ENCODE data around the gene NELFE.

Gene NELFE

GRCh38 chr6:31958412-31958740 lies 395 bp downstream of the NELFE start:
- no peak for TF ChIP-seq CTCF (IDR thresholded peaks at IDR 0.05; ENCODE audit: extremely low read depth, insufficient read depth, missing control alignments)
- in situ Hi-C loops (cut with MboI; ENCODE audit: low pct_unique_long_range_greater_than_20kb, low sequenced_read_pairs, unreplicated experiment) = no loop called here
- peak; percentile 36 for DNase-seq (ENCODE audit: low spot score)

GRCh38 chr6:31956796-31957195 lies 2.0 kb downstream of the NELFE start:
- no peak for DNase-seq (ENCODE audit: low spot score)
- in situ Hi-C loops (cut with MboI; ENCODE audit: low pct_unique_long_range_greater_than_20kb, low sequenced_read_pairs, unreplicated experiment) = no loop called here
- no peak for TF ChIP-seq CTCF (IDR thresholded peaks at IDR 0.05; ENCODE audit: extremely low read depth, insufficient read depth, missing control alignments)

GRCh38 chr6:31954511-31954910 lies 4.3 kb downstream of the NELFE start:
- no peak for TF ChIP-seq CTCF (IDR thresholded peaks at IDR 0.05; ENCODE audit: extremely low read depth, insufficient read depth, missing control alignments)
- no peak for DNase-seq (ENCODE audit: low spot score)
- in situ Hi-C loops (cut with MboI; ENCODE audit: low pct_unique_long_range_greater_than_20kb, low sequenced_read_pairs, unreplicated experiment) = no loop called here

GRCh38 chr6:31952890-31953289 lies 5.9 kb downstream of the NELFE start:
- no peak for TF ChIP-seq CTCF (IDR thresholded peaks at IDR 0.05; ENCODE audit: extremely low read depth, insufficient read depth, missing control alignments)
- DNase-seq (ENCODE audit: low spot score) = no peak
- in situ Hi-C loops (cut with MboI; ENCODE audit: low pct_unique_long_range_greater_than_20kb, low sequenced_read_pairs, unreplicated experiment) = no loop called here

- TF ChIP-seq CTCF (IDR thresholded peaks at IDR 0.05; ENCODE audit: extremely low read depth, insufficient read depth, missing control alignments) = peak; percentile 69
- no peak for DNase-seq (ENCODE audit: low spot score)
- in situ Hi-C loops (cut with MboI; ENCODE audit: low pct_unique_long_range_greater_than_20kb, low sequenced_read_pairs, unreplicated experiment) = no loop called here
Measured at GRCh38 chr6:31952140-31952805, 6.5 kb downstream of the NELFE start.

- no peak for TF ChIP-seq CTCF (IDR thresholded peaks at IDR 0.05; ENCODE audit: extremely low read depth, insufficient read depth, missing control alignments)
- no peak for DNase-seq (ENCODE audit: low spot score)
- in situ Hi-C loops (cut with MboI; ENCODE audit: low pct_unique_long_range_greater_than_20kb, low sequenced_read_pairs, unreplicated experiment) = no loop called here
Measured at GRCh38 chr6:31949926-31950548, 8.7 kb downstream of the NELFE start.
